Activated CD4-positive, CD25-positive, alpha-beta regulatory T cell treated with anti-CD3 and anti-CD28 coated beads, Interleukin-2, amount 50 U/mL, for 24 hours (primary cell): ENCODE data around the gene GLIPR2.
A peak's percentile ranks its signal among the peaks of the same experiment; 100 is the strongest.

ENCODE experiments used
- ATAC-seq, 2 donors: fragments of 150-1000 bp; cut with Tn5 transposase; one replicate each; pipeline ENCODE4 v1.10.0; 2021; ENCODE audit warnings: mild to moderate bottlenecking in 1 of 2, moderate library complexity in 1 of 2

GLIPR2 gene

DNA sequence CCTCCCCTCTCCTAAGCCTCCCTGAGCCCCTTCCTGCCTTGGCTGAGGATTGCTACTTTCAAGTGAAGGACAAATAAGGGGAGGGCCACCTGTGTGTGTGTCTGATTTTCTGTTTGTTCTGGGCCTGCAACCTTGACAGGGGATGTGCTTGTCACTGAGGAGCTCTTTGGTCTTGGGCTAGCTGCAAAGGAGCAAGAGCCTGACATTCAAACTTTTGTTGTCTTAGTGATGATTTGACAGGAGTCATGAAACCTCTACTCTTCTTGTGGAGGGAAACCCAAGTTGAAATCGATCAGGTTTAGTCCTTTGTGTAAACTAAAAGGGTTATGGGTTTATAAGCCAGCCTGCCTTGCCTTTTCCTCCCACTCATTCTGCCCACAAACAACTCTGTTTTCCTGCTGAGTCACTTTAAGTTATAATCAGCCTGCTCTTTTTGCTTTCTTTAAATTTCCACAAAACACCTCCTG is 71.0 kb downstream of the GLIPR2 start:
- ATAC-seq = peak in 1 of 2 donors; percentile 27

- ATAC-seq = no peak
Observed at GRCh38 chr9:36208521-36209253, 72.2 kb downstream of the GLIPR2 start.

DNA sequence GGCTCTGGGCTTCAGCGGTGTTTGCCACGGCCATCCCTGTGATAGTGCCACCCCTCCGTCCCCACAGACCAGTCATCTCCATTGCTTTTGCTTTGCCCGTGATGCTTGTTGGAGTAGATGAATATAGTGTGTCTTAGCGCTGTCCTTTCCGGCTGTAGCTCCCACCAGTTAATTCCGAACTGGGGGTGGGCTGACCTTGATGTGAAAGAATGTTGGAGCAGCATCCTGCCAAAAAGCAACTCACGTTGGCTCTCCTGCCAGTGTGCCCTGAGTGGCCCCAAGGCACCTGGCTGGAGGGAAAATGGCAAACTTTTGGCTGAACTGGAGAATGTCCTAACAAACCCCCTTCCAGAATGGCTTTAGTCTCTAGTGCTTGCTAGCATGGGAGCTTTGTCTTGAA is 74.2 kb downstream of the GLIPR2 start:
- no peak for ATAC-seq

- ATAC-seq = no peak
Observed at GRCh38 chr9:36211510-36211909, 75.0 kb downstream of the GLIPR2 start.

DNA sequence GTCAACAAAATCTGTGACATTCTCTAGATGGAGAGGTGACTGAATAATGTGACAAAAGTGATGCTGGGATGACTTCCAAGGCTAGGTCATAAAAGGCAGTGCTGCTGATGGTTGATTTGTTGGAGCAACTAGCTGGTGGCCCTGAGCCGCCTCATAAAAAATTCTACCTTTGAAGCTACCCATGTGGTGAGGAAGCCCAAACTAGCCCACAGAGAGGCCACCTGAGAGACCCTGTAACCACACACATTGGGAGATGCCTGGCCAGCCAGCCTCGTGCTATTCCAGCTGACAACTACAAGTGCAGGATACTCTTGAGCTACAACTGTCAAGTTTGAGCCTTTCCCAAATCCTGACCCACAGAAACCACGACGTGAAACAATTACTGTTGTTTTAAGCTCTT is 76.9 kb downstream of the GLIPR2 start:
- ATAC-seq = no peak
